Measurements from ENCODE around the gene PTGDR2.

PTGDR2 gene

DNA sequence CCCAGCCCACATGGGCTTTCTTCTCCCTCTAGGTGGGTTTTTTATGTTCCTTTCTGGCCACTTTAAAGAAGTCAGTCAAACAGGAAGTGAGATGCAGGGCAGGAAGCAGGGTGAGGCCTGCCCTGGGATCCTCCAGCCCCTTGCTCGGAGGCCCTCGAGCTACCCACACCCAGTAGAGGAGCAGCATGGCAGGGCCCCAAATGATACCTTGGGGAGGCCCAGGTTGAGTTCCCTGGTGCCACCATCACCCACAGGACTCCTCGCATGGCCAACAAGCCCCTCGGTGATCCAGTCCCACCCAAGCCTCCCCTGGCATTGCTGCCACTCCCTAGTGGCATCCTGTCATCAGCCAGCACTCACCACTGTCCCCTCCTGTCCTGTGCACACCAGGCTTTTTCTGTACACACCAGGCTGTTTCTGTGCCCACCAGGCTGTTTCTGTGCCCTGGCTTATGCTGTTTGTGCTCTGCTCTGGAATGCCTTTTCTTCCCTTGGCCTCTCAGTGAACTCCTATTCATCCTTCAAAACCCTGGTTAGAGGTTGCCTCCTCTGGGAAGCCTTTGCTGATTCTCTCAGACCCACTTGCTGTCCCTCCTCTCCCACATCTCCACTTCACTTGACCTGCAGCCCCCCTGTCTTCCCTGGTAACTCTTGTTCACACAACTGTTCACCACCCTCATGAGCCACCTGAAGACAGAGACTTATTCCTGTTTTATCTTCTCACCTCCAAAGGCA is 3.1 kb upstream of the PTGDR2 start:
- DNase-seq = no peak

DNA sequence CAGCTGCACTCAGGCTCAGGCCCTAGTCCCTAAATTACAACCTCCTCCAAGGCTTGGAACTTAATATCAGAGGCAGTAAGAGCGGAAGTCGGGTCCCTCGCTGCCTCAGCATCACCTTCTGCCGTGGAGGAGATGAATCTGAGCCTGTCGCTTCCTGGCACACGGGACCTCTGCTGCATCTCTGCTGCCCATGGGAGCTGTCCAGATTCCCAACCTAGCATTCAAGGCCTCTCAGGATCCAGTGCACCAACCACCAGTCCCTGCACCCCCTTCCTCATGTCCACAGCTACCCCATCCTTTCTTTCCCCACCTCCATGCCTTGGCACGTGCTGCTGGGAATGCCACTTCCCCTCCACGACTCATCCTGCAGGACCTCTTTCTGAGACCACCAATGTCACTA is 2.5 kb upstream of the PTGDR2 start:
- DNase-seq = no peak

DNA sequence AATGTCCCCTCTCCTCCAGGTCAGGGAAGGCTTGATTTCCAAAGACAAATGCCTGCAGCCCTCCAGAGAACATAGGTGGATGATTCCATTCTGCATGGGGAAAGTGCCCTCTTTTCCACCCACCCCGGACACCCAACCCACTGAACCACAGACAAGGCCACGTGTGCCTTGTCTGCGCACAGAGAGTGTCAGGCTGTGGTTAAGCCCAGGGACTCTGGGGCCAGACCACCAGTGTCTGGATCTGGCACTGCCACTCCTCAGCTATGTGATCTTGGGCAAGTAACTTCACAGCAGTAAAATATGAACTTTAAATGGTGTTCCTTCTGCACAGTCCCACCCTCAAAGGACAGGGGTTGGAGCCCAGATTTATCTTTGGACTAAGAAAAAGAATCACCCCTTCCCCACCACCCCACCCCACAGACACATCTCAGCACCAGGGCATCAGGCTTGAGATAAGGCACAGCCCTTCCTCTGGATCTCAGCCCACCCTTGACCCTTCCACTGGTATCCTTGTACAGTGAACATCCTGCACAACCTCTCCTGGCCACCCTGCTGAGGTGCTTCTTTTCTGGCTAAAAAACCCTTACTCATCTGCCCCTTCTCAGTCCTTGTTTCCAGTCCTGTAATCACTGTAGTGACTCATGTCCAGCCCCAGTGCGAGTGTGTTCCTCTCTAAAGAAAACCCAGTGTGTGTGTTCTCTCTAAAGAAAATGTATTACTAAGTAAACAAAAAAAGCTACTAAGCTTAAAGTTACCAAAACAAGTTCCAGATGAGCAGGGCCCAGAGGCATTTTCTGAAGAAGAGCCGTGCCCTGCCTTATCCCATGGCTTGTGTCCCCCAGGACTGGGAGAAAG is 1.9 kb upstream of the PTGDR2 start:
- DNase-seq = no peak

DNA sequence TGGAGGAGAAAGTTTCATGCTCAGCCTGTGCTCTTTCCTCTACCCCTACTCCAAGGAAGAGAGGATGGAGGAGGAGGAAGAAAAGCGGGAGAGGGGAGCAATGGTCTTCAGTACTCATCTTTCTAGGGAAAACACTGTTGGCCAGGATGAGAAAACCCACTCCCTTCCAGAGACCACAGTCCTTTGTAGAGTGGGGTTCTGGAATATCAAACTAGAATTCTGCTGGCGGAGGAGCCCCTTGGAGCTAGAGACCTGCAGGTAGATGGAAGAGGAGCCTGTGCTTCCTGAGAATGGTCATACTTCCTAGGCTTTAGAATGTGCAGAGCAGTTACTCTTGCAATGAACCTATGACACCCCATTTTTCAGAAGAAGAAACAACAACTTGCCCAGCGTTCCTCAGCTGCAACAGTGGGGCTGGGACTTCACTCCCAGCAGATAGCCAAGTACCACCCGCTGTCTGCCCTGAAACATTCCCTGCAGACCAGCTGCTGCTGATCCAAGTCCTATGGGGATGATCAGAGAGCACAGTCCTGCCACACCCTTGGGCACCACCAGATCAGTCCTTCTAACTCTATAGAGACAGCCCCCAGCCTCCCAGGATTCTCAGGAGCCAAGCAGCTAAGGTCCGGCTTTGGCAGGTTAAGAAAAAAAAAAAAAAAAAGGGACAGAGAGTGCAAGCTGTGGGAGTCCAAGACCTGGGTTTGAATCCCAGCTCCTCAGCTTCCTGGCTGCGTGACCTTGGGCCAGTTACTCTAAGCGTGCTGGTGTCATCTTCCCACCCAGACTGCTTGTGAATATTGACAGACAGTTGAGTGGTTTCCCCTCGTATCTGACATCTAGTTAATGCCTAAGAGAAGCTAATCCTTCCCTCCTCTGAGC is 664 bp downstream of the PTGDR2 start:
- no peak for DNase-seq

DNA sequence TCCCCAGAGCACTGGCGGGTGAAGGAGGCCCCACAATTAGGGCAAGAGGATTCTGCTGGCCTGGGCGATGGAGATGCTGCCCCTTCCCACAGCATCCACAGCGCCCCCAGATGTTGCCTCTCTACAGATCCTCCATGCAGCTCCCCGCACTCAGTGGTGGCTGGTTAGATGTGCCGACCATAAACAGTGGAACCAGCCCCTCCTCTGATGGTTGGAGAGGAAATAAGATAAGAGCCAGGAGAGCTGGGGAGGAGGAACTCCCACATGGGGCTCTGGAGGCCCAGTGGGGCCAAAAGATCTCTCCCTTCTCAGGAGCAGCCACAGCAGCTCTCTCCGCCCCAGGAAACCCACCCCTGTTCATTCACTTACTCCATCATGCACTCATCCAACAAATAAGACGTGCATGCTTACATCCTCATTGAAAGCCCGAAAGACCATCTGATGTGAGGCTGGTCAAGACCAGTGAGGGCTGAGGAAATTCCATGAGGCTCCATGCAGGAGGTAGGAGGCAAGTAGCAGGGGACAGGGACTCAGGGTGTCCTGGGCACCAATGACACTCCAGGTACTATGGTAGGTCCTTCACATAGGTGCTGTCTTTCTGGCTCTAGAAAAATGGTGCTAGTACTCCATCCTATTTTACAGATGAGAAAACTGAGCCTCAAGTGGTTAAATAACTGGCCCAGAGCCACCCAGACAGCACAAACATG is 1.5 kb downstream of the PTGDR2 start:
- DNase-seq = no peak

DNA sequence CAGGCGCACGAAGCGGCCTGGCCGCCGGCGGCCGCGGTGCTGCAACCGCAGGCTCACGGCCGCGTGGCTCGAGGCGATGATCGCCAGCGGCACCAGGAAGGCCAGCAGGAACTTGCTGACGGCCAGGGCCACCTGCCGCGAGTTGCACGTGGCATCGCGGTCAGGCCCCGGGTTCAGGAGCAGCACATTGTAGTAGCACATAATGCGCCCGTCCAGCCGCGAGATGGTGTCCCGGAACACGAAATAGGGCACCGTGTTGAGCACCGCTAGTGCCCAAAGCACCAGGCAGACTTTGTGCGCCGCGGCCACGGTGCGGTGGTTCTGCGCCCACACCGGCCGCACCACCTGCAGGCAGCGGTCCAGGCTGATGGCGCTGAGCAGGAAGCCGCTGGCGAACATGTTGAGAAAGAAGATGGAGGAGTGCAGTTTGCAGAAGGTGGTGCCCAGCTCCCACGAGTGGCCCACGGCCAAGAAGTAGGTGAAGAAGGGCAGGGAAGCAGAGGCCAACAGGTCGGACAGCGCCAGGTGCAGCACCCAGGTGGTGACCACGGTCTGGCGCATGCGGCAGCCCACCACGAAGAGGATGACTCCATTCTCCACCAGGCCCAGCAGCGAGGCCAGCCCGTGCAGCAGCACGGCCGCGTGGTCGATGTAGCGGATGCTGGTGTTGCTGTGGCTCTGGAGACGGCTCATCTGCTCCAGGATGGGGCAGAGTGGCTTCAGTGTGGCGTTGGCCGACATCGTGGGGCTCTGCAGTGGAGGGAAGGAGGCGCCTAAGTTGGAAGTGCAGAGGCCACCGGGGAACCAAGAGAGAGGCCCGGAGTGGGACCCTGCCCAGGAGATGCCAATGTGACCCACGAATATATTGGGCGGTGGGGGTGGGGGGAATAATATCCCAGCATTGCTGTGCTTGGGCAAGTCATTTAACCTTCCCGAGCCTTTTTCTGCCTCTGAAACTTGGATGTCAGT is 2.5 kb downstream of the PTGDR2 start:
- no peak for DNase-seq

DNA sequence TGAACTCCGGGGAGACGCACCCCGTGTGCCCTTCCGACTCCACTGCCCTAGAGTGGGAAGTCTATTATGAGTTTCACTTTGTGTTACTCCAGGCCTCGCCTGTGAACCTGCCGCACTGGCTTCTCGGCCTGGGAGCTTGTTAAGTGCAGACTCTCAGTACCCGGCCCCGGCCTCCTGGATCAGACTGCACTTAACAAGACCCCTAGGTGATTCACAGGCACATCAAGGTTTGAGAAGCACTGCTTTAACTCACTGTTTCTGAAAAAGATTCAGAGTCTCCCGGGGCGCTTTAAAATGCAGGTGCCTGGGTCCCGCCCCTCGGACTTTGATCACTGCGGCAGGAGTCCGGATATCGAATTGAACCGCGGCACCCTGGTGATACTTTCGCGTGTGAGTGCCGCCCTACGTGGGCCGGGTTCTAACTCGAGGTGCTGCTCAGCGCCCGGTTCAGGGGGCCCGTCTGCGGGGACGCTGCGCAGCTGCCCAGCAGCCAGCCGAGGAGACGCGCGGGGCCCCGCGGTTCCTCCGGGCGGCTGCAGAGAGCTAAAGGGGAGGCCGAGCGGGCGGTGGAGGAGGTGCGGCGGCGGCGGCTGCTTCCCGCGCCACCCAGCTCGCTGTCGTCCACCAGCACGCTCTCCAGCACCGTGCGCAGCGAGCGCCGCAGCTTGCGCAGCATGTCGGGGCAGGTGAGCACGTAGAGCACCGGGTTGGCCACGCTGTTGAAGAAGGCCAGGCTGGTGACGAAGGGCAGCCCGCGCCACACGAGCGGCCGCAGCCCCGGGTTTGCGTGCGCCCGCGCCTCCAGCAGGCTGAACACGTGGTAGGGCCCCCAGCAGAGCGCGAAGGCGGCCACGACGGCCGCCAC is 3.4 kb downstream of the PTGDR2 start:
- DNase-seq = no peak

DNA sequence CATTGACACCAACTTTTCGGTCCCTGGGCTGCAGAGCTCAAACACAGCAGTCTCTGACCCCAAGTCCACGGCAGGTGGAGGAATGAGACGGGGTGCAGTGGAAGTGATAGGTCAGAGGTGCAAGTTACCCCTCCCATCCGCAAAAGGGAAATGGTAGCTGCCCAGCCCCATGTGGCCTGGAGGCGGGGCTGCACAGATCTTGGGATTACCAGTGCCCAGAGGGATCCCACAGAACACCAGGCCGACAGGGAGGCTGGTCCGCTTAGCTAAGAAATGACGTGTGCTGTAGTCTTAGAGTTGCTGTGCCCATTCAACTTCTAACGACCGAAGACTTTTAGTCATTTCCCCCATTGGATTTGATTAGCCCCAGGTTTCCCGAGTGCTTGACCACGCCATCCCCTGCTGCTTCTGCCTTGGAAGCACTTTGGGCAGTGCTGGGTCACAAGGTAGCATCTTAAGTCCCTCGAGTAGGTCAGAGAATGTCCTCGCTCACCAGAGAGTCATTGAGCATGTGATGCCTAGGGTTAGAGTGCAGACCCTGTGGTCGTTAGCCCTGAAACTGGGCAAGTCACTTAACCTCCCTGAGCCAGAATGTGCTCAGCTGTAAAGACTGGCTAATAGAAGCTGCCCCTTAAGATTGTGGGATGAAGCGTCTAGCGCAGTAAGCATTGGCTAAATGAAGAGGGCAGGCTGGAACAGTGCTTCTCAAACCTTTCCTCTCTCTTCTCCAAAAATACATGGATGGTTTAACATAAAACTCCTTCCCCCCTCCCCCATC is 4.2 kb downstream of the PTGDR2 start:
- DNase-seq = no peak

DNA sequence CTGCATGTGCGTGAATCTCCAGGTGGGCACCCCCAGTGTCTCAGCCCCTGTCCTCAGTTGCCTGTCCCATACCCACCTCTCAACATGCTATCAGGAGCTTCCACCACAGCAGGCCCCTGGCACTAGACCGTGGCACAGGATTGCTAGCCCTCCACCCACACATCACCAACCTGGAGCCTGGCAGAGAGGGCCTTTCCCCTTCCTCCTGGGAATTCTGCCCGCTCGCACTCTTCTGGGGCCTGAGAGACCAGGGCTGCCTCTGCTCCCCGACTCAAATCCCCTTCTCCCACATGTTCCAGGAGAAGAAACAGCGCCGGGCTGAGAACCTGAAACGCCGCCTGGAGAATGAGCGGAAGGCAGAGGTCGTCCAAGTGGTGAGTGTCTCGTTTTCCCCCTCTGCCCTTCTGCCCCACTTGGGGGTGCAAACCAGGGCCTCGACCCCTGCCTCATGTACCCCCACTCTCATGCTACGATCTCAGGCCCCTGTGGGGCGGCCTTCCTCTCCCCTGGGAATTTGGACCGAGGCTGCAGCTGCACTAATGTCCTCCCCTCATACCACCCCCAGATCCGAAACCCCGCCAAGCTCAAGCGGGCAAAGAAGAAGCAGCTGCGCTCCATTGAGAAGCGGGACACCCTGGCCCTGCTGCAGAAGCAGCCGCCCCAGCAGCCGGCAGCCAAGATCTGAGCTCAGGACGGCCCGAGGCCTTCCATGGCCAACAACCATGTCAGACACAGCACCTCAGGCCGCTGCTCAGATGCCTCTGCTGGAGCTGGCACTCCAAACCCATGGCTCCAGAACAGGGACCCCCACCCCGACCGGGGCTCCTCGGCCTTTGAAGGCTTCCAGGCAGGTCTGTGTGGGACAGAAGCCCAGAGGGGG is 5.9 kb downstream of the PTGDR2 start:
- no peak for DNase-seq

DNA sequence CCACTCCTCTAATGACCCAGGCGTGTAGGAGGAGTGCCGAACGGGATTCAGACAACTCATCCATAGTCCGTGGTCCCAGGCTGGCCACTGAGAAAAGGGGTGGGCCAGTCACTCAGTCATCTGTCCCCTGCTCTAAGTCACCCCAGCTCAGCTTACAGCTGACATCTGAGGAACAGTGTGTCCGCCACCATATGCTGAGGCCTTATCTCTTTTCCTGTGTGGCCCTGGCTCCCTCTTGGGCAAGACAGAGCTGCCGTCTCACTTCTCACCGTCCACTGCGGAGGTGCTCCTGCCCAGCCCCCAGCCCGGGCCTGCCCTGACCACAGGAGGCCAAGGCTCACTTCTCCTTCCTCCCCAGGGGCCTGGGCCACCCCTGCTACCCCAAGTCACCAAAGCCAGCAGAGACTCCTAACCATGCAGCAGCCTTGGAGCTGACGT is 7.0 kb downstream of the PTGDR2 start:
- no peak for DNase-seq

DNA sequence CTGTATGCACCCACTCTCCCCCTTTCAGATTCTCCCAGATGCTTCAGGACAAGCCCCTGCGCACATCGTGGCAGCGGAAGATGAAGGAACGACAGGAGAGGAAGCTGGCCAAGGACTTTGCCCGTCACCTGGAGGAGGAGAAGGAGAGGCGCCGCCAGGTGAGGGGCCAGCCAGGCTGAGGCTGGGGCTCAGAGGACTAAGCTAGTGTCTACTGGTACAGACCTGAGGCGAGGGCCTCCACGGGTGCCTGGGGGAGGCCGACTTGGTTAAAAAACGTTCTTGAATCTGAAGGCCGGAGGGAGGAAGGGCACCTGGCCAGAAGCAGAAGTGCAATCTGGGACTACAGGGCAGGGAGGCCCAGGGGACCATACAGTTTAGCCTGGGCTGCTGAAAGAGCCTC is 7.9 kb downstream of the PTGDR2 start:
- DNase-seq = no peak

DNA sequence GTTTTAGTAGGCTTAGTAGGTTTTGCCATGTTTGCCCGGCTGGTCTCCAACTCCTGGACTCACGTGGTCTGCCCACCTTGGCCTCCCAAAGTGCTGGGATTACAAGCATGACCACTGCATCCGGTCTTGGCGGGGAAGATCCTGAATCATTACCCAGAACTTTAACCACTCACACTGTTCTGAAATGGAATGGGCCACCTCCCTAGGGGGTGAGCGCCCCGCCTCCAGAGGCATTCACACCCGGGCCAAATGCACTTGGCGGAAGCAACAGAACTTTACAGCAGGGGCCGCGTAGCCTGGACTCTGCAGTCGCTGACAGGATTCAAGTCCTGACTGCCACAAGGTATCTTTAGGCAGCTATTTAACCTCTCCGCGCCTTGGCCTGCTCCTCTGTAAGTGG is 8.5 kb downstream of the PTGDR2 start:
- no peak for DNase-seq

DNA sequence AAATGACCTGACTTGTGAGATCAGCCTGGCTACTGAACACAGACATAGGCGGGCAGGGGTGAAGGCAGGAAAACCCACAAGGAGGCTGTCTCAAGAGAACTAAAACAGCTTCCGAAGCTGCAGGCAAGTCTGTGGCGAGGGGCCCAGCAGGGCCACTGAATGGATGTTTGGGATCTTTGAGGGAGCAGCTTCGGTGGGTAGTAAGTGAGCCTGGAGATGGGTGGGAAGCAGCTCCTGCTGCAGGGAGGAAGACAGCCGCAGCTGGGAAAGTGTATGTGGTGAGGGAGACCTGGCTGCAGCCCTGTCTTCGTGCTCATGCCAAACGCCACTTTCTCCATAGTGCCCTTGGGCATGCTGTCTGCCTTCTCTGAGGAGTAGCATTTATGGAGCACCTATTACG is 10.4 kb downstream of the PTGDR2 start:
- no peak for DNase-seq

DNA sequence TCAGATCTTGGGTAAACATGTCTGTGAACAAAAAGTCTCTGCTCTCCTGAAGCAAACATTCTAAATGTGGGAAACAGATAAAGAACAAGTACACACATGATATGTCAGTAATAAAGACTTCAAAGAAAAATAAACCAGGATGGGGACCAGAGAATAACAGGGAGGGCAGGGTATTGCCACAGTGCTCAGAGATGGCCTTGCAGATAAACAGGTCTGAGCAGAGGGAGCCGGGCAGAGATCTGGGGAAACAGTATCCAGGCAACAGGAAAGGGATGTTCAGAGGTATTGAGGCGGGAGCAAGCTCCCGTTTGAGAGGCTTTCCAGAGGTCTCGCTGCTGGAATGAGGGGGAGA is 10.9 kb downstream of the PTGDR2 start:
- no peak for DNase-seq

DNA sequence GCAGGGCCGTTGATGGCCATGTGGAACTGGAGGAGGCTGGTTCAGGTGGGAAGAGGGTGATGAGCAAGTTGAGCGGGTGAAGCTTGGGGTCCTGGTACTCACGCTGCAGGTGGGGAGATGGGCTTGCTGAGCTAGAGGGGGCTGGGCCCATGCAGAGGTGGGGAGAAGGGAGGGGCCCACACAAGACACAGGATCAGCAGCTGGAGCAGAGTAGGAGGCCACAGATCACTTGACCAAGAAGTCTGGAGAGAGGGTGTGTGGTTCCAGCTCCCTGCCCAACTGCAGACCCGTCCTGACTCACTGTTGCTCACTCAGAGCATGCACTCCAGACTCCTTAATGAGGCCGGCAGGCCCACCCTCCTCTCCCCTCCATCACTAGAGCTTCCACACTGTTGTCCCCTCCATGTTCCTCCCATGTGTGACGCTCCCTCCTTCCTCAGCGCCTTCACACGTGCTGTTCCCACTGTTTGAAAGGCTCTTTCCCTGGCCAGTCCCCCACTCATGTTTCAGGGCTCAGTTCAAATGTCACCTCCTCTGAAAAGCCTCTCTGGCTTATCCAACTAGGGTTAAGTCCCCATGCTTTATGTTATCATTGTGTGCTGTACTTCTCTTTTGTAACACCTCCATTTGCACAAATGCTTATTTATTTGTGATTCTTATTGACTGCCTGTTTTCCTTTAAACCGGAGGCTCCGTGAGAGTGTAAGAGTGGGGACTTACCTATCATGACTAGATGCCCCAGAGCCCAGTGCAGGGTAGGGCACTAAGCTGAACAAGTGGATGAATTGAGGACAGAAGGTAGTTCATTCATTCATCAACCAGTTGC is 11.5 kb downstream of the PTGDR2 start:
- no peak for DNase-seq

DNA sequence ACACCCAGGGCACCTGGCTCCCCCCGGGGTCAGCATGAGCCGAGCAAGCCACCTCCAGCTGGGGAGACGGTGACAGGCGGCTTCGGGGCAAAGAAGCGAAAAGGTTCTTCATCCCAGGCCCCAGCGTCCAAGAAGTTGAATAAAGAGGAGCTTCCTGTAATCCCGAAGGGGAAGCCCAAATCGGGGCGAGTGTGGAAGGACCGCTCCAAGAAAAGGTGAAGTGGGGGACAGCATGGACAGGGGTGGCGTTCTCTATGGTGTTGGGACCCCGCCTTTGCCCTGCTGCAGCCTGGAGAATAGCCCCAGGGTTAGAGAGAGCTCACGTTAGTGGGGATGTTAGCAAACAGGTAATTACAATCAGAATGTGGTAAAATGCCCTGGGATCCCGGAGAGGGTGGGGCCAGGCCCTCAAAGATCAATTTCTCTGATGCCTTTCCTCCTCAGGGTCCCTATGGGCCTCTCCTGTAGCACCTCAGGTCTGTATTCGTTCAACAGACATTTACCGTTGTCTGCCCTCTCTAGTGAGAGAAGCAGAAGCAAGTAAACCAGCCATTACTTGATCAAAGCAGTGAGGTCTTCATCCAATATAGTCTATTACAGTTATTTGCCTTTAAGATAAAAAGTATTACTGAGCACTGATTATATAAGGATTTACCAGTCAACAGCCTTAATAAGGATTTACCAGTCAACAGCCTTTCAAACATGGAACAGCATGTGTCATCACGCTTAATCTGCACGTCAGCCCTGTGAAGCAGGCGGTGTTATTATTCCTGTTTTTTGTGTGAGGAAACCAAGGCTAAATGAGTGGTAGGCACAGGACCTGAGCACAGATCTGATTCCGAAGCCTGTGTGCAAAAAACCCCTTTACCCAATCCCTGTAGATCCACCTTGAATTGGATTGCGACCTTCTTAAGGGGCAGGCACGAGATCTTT is 12.8 kb downstream of the PTGDR2 start:
- DNase-seq = no peak
